Omental fat pad (tissue), 4 donors: ENCODE results near the gene ARHGEF40. TPM values are rescaled to one million over a fixed set of nuclear protein-coding genes. Genes with fewer than 3 reads are reported as not detected.

Experiments
- ATAC-seq: fragments of 150-250 bp; one replicate; pipeline ENCODE4 v1.9.1; 2016; ENCODE audit warnings: mild to moderate bottlenecking, moderate library complexity; ENCODE audit not compliant: low FRiP score
- DNase-seq: peaks from one replicate; pipeline ENCODE4 v3.0.0-alpha.2; 2019; ENCODE audit warnings: low spot score
- total RNA-seq, 4 donors: library from RNA; depleted of rRNA; stranded (reverse); fragments of >200 nt; gene quantifications; one replicate each; pipeline ENCODE4 v1.1.0, GENCODE V29; 2016
- TF ChIP-seq, protein P1 (sequence below), 3 donors: fragments of 450-650 bp; IDR thresholded peaks; one replicate each; pipeline ENCODE4 v1.5.1; 2016 to 2017; ENCODE audit warnings: antibody characterized with exemption in 3 of 3, mild to moderate bottlenecking in 3 of 3, moderate library complexity in 2 of 3

ARHGEF40 gene
- total RNA-seq, 4 donors from 2014 or later, result 30.0 to 91.3 (median 40.6) TPM

DNA sequence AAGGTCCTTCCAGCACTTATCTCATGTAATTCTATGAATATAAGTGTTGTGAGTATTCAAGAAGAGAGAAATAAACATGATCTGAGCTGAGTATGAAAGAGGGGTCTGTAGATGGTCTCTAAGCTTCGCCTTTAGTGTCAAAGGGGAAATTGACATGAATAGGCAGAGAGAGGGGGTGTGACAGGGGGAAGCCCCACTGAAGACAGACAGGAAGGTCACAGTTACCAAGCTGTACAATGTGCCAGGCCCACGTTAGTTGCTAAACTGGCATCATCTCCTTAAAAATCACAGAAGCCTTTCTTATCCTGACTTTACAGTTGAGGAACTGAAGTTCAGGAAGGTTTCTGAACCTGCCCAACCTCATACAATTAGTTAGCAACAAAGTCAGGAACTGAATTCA, 7.6 kb downstream of the ARHGEF40 start:
- TF ChIP-seq, protein P1, sequence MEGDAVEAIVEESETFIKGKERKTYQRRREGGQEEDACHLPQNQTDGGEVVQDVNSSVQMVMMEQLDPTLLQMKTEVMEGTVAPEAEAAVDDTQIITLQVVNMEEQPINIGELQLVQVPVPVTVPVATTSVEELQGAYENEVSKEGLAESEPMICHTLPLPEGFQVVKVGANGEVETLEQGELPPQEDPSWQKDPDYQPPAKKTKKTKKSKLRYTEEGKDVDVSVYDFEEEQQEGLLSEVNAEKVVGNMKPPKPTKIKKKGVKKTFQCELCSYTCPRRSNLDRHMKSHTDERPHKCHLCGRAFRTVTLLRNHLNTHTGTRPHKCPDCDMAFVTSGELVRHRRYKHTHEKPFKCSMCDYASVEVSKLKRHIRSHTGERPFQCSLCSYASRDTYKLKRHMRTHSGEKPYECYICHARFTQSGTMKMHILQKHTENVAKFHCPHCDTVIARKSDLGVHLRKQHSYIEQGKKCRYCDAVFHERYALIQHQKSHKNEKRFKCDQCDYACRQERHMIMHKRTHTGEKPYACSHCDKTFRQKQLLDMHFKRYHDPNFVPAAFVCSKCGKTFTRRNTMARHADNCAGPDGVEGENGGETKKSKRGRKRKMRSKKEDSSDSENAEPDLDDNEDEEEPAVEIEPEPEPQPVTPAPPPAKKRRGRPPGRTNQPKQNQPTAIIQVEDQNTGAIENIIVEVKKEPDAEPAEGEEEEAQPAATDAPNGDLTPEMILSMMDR (IDR thresholded peaks at IDR 0.05), result no peak
- ATAC-seq (no peak), DNase-seq (no peak)

DNA sequence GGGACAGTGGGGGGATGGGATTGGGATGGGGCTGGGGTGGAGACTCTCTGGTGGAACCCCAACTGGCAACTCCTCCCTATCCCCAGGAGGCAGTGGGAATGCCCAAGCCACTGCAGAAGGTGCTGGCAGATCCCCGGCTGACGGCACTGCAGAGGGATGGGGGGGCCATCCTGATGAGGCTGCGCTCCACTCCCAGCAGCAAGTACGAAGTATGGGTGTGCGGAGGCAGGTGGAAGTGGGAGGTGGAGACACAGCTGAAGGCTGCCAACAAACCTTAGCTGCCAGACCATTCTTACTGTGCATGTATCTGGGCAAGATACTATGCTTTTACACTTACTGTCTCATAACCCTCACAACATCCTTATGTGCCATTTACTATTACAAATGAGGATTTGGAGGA, 8.2 kb downstream of the ARHGEF40 start:
- ATAC-seq (no peak), DNase-seq (no peak)
- TF ChIP-seq, protein P1 (IDR thresholded peaks at IDR 0.05), result no peak

DNA sequence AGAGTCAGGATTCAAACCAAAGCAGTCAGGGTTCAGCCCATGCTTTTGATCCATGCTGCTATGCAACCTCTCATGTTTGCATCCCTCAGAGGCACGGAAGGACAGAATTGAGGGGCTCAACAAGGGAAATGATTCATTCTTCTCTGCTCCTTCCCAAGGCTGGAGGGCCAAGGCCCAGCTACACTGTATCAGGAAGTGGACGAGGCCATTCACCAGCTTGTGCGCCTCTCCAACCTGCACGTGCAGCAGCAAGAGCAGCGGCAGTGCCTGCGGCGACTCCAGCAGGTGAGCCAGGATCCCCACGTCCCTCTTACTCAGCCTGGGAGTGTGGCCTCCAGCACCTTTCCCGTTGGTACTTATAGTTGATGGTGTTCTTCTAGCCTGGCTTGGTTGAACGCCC, 8.6 kb downstream of the ARHGEF40 start:
- TF ChIP-seq, protein P1 (IDR thresholded peaks at IDR 0.05), result no peak
- ATAC-seq (no peak), DNase-seq (no peak)

DNA sequence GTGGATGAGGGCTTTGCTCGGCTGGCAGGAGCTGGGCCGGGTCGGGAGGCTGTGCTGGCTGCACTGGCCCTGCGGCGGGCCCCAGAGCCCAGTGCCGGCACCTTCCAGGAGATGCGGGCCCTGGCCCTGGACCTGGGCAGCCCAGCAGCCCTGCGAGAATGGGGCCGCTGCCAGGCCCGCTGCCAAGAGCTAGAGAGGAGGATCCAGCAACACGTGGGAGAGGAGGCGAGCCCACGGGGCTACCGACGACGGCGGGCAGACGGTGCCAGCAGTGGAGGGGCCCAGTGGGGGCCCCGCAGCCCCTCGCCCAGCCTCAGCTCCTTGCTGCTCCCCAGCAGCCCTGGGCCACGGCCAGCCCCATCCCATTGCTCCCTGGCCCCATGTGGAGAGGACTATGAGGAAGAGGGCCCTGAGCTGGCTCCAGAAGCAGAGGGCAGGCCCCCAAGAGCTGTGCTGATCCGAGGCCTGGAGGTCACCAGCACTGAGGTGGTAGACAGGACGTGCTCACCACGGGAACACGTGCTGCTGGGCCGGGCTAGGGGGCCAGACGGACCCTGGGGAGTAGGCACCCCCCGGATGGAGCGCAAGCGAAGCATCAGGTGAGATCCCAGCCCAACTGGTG, 11.5 kb downstream of the ARHGEF40 start:
- DNase-seq (no peak), ATAC-seq (no peak)
- TF ChIP-seq, protein P1 (IDR thresholded peaks at IDR 0.05), result no peak

DNA sequence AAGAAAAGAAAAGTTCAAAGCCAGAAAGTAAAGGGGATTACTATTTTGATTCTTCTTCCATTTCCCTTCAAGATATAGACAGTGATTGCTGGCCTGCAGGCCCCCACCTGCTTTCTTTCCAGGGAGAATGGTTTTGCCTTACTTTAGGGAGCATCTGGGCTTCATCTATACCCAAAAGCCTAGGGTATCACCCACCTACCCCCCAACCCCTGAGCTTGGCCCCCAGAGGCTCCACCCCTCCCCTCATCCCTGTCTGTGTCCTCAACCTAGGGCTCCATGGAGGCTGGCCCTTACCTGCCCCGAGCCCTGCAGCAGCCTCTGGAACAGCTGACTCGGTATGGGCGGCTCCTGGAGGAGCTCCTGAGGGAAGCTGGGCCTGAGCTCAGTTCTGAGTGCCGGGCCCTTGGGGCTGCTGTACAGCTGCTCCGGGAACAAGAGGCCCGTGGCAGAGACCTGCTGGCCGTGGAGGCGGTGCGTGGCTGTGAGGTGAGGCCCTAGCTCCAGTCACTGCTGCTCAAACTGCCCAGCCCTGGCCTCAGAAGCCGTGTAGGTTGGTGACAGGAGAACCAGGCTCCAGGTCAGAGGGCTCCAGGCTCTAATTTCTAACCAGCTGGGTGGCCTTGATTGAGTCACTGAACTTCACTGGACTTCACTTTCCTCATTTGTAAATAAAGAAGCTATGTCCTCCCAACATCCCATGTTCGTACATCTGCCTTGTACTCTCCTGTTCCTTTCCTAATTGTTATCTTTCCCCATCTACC, 13.6 kb downstream of the ARHGEF40 start:
- no peak for ATAC-seq
- TF ChIP-seq, protein P1 (IDR thresholded peaks at IDR 0.05), result no peak
- DNase-seq, result no peak

DNA sequence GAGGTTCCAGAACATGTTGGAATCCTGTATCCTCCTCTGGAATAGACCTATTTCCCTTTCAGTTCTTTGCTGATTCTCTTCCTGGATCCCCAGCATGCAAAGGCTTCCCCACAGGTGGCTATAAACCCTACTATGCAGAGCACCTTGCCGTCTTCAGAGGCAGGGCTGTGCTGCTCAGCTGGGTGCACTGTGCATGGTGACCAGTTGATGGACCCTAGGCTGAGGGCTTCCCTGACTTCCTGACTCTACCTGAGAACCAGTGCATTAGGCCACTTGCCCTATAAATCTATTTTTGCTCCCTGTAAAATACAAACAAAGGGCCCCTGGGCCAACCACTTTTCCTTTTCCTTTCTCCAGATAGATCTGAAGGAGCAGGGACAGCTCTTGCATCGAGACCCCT, 14.3 kb downstream of the ARHGEF40 start:
- DNase-seq (no peak), ATAC-seq (no peak)
- TF ChIP-seq, protein P1 (IDR thresholded peaks at IDR 0.05), result no peak
